Activated naive CD4-positive, alpha-beta T cell treated with Interleukin-2 at 50 U/mL for 16 hours (primary cell): ENCODE results near the gene TRIO.

Experiments
- DNase-seq: peaks from one replicate; pipeline ENCODE4 v3.0.0-alpha.2; 2020

The TRIO gene

DNA sequence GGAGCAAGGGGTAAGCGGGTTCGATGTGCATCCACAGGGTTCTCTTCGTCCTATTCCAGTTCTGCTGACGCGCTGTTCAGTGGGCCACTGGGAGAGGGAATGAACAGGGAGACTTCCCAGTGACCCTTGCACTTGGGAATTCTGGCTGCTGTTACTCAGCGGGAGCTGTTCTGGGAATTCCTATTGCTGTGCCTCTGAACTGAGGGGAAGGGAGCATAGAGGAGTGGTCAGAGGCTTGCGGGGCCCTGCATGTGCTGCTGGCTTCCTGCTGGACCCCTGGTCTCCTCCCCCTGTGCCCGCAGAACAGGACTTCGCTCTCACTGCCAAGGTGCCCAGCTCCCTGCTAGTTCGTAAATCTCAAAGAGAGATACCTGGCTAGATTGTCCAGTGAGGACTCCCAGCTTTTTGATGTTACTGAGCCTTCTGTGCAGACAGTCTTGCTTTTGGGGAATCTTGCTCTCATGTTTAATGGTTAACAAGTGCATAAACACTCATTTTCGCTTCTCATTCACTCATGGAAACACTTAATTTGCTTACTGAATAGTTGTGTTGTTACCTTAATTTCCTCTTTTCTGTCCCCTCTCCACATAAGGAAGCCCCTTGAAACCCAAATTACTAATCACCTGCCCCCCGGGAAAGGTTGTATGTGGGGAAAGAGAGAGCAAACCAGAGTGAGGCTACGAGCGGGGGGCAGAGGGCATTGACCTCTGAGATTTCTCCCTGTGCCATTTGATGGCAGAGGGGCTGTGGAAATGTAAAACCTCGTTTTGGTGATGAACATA is 5.9 kb downstream of the TRIO start:
- DNase-seq, result no peak

DNA sequence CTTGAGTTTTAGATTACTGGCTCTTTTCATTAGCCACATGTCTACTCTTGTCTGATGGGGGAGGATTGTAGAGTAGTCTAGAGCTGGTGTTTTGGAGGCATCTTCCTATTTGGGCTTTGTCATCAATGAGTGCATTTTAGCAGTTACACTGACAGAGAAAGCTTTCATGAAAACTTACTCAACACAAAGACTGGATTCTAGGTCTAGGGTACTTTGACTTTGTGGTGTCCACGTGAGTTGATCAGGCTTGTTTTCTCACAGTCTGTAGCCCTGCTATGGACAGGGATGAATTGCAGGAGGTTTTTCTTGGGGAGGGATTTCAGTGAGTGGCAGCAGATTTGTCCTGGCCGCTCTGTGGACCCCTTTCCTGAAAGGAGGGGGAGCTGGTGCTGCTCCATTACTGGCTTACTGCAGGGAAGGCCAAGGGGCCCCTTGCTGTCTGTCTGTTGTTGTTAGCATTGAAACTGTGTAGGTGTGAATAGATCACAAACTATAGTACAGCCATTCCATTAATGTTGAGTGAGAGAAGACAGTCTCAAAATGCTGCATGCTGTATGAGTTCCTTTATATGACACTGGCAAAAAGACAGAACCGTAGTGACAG is 6.6 kb downstream of the TRIO start:
- no peak for DNase-seq

GRCh38 chr5:14151416-14151815 is 8.3 kb downstream of the TRIO start:
- DNase-seq, result no peak

DNA sequence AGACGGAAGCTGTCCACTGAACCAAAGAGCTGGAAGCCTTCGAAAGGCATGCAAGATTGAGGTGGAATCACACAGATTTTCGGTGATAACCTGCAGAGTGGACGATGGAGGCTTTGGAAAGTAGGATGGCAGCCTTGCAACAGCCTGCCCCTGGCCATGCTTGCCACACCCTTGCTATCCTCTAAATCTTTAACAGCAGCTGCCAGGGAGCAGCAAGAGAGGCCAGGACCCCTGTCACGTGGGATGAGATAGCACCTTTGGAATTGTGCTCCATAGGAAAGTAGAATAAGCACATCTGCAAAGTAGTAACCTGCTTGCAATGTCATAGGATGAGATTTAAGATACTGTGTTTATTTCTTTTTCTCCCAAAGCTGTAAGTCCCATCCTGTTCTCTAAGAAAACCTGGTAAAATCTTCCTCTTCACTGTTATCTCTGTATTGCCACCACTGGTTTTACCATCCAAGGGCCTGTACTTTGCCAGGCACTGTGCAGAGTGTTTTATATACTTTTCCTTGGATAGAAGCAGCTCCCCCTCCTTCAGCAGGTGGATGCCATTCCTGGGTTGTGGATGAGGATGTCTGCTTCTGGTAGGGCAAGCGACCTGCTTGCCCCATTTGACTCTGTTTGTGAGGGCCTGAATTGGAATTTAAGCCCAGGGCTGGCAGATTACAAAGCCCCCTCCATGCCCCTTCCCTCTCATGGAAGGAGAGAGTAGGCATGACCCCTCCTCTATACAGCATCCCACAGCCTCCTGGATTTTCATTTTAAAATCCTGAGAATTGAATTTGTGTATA is 10.1 kb downstream of the TRIO start:
- no peak for DNase-seq

- DNase-seq, result no peak
Measured at GRCh38 chr5:14153932-14154731, 11.0 kb downstream of the TRIO start.

DNA sequence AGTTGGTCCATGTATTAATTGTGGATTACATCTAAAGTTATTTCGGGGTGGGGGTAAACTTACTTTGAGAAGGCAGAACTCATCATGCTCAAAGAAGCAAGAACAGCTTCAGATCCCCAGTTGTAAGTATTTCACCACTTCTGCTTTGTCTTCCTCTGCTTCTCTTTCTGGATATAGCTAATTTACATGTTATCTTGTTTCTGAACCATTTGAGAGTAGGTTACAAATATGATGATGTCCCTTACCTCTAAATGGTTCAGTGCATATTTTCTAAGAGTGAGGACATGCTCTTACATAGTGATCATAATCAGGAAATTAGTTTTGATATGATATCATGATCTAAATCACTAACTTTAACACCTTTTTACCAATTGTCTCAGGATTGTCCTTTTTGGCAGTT is 11.9 kb downstream of the TRIO start:
- no peak for DNase-seq

DNA sequence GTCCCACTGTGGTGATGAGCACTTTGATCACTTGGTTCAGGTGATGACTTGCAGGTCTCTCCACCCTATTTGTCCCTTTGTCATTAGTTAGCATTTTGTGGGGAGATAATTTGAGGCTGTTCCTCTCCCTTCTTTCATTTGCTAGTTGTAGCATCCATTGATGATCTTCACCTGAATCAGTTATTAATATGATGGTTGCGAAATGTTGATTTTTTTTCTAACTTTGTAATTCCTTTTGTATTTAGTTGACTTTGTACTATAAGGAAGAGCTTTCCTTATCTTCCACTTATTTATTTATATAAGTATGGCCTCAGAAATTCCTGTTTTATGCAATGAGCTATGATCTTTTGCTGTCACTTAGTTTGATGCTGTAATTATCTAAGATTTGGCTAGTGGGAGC is 12.6 kb downstream of the TRIO start:
- no peak for DNase-seq

DNA sequence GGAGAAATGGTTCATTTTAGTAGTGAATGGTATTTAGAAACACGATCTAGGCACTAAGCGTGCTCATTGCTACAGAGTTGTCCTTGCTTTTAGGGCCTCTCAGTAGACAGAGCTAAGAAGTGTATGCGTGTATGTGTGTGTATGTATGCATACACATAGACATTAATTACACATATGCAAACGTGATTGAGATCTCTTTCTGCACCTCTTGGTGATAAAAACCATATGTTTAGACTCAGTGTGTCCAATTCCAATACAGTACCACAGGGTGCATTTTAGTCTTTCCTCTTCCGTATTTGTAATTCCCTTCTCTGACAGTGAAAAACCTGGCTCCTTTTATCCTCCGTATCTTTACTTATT is 13.1 kb downstream of the TRIO start:
- DNase-seq, result no peak

DNA sequence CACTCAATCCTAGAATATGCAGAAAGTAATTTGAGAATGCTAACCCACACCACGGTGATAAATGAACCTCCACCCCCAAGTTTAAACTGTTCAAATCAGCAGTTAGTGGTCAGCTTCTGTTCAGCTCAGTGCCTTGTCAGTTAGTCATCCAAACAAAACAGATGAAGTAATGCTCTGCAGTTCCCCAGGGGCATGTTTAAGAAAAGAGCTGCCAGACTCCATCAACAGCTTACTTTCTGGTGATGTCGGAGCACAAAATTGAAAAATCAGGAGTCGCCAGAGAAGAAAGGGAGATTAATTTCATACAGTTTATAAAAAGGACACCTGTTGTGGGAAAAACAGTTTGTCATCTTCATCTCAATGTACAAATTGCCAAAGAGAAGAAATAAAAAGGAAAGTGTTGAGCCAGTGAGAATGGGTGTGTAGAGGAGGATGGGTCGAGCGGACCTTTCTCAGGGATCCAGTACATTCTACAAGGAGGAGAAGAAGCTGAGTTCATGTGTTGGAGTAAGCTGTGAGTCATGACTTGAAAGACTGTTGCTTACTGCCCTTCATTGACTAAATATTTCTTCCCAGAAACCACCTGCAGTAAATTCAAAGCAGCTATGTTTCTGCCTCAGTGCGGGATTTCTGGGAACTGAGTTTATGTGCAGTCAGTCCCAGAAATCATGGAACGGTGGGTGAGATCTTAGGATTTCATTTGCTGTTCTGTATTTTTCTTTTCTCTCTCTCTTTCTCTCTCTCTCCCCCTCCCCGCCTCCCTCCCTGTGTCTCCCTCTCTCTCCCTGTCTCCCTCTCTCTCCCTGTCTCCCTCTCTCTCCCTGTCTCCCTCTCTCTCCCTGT is 13.7 kb downstream of the TRIO start:
- DNase-seq, result no peak

DNA sequence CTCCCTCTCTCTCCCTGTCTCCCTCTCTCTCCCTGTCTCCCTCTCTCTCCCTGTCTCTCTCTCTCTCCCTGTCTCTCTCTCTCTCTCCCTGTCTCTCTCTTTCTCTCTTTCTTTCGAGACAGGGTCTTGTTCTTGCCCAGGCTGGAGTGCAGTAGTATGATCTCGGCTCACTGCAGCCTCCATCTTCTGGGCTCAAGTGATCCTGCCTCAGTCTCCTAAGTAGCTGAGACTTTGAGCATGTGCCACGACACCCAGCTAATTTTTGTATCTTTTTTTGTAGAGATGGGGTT is 14.3 kb downstream of the TRIO start:
- no peak for DNase-seq

DNA sequence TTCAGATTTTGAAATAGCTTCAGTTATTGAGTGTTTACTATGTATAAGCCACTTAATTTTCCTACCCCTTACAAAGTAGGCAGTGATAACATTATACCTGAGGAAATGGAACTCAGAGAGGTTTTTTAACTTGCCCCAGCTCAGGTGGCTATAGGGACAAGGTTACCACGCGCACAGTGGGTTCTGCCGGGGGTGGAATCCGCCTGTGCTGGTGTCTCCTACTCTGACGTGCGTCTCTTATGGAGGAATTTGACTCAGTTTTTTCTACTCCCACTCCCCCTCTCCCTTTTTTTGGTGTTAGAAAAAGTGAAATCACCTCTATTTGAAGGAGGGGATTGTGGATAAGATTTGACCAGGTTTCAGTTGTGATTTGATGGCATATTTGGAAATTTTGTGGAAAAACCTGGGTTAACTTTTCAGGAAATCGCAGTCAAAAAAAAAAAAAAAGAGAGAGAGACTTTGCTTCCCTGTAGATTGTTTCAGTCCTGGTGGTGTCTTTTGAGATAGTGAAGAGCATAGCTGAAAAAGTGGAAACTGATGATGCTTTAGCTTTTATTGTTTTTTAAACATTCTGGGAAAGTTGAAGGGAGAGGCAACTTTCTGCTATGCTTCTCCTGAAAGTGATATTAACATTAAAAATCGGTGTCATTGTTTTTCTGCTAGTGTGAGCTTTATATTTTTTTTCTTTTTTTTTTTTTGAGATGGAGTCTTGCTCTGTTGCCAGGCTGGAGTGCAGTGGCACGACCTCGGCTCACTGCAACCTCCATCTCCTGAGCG is 15.9 kb downstream of the TRIO start:
- no peak for DNase-seq

- DNase-seq, result no peak
Measured at GRCh38 chr5:14161825-14162556, 18.8 kb downstream of the TRIO start.

- DNase-seq, result no peak
Measured at GRCh38 chr5:14164164-14165163, 21.3 kb downstream of the TRIO start.

- DNase-seq, result no peak
Measured at GRCh38 chr5:14165375-14166106, 22.4 kb downstream of the TRIO start.

GRCh38 chr5:14166437-14166836 is 23.3 kb downstream of the TRIO start:
- DNase-seq, result no peak

DNA sequence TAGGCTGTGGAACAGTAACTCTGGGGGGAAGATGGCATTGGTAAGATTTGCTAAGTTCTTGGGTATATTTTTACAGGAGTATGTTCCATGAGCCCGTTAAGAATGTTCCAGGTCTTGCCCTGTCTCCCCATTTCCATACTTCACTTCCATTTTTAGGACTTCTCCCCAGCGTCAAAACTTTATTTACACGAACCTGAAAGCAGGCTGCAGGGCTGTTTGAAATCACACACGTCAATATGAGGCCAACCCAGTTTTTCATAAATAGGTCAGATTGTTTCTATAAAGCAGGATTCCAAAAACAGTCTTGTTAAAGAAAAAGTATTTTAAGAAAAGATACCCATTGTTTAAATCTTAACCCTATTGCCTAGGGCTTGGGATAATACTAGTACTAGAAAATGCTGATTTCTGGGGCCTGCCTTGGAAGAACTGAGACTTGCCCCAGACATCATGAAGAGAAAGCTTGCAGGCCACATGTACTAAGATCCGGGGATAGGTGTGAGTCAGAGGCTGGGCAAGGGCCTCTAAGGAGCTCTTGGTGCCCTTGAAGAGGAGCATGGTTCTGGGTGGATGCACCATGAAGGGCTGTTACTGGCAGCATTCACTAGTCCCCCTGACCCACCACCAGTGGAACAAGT is 24.2 kb downstream of the TRIO start:
- no peak for DNase-seq

DNA sequence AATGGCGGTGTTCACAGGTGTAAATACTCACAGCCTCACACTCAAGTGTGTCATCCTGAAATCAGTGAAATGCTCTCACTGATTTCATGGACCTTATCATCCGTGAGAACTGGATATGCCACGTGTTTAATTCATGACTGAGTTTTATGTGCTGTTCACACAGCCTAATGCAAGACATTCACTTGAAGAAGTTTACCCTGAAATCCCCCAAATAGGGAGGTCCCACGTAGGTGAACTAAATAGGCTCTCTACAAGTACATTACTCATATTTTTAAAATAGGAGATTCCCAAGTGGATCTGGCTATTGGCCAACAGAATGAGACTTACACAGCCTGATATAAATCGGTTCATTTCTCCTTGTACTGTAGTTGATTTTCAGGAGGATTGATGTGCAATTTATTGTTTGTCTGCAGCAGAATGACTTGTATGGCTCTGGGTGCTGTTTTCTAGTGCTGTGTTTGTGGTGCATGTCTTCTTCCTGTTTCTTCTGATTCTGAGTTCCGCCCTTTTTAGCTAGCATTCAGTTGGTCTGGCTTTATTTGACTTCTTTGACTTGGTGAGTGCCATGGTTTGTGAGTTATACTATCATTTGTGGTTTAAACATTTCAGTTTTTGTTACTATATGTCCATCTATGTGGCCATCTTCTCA is 25.1 kb downstream of the TRIO start:
- DNase-seq, result no peak

GRCh38 chr5:14168793-14169262 is 25.7 kb downstream of the TRIO start:
- no peak for DNase-seq
